ENCODE data around the gene STARD7. TPM values are rescaled to one million over a fixed set of nuclear protein-coding genes. Genes with fewer than 3 reads are reported as not detected.
"Not testable (repeated sequence)": the region's sequence is repeated elsewhere in the genome, so short reads cannot be mapped to it uniquely, and the experiment has no call there.

The STARD7 gene
- total RNA-seq, 1 experiment from 2014 or later, result 131 TPM

DNA sequence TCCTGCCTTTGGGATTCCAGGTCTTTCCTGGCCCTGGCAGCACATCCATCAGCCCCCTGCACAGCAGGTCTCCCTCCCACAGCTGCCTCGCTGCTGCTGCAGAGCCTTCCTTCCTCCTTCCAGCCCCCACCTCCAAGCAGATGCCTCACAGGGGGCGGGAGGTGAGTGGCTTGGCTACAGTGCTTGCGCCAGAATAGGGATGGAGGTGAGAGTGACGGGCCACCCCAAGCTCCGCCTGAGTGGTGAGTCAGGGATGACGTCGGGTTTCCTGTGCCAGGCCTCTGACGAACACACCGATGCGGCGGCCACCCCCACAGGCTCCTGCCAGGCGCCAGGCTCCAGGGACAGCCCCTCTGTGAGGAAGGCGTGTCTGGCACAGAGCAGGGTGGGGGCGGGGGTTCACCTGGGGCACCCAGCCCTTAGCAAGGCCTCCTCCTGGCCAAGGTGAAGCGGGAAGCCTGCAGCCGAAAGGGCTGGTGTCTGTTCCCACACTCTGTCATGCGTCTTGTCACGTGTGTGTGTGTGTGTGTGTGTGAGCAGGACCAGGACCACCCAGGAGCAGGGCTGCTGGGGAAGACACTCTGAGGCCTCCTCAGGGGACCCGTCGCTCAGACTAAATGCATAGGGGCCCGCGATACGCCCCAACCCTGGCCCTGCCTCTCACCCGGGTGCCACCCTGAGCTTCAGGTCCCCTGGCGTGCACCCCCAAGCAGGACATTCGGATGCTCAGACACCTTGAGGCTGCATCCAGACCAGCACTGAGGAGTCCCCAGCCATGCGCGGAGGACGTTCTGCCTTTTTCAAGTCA, 60.0 kb downstream of the STARD7 start:
- DNase-seq (ENCODE audit: low read depth), result peak; percentile 50

DNA sequence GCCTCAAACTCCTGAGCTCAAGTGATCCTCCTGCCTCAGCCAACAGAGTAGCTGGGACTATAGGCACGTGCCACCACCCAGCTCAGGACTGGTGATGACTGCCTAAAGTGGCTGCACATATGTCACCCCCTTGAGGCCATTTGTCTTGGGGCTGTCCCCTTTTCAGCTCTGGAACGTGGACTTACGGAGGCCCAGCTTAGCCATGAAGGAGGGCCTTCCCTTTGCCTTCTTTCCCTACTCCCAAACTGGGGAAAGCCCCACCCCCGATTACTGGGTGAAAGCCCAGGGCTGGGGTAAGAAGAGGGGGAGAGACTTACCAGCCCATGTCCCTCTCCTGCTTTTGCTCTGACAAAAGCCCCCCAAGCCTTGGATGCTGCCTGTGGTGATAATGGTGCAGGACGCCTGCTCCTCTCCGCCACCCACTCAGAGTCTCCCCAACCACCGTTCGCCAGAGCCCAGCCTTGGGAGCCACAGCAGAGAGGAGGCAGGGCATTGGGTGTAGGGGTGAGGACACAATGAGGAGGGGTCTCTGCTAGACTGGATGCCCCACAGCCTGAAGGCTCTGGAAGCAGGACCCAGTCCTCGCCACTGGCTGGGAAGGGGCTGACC, 60.9 kb downstream of the STARD7 start:
- DNase-seq (ENCODE audit: low read depth), result no peak

DNA sequence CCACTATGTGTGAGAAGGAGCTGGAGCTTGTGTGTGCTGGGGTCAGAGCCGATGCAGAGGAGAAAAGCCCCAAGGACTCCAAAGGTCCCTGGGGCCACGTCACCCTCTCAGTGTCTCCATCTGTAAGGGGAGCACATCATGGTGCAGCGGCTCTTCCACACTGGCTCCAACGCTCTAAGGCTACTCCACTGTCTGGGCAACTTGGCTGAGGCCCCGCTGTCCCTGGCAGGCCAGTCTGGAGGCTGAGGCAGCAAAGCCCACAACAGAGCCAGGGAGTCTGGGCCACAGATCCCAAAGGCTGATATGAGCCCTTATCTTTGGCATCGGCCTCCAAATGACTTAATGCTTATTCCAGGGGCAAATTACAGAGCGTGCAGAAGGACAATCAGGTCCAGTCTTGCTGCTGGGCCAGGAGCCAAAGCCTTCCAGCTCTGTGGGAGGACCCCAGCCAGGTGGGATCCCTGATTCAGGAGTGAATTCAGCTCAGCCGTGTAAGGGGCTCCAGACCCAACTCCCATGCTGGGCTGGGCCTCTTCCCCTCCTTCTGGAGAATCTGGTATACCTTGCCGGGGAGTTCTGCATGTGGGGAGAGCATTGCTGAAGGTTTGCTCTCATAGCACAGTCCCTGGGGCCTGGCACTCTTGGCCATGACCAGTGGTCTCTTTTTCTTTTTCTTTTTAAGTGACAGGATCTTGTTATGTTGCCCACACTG, 61.6 kb downstream of the STARD7 start:
- peak; percentile 42 for DNase-seq (ENCODE audit: low read depth)

DNA sequence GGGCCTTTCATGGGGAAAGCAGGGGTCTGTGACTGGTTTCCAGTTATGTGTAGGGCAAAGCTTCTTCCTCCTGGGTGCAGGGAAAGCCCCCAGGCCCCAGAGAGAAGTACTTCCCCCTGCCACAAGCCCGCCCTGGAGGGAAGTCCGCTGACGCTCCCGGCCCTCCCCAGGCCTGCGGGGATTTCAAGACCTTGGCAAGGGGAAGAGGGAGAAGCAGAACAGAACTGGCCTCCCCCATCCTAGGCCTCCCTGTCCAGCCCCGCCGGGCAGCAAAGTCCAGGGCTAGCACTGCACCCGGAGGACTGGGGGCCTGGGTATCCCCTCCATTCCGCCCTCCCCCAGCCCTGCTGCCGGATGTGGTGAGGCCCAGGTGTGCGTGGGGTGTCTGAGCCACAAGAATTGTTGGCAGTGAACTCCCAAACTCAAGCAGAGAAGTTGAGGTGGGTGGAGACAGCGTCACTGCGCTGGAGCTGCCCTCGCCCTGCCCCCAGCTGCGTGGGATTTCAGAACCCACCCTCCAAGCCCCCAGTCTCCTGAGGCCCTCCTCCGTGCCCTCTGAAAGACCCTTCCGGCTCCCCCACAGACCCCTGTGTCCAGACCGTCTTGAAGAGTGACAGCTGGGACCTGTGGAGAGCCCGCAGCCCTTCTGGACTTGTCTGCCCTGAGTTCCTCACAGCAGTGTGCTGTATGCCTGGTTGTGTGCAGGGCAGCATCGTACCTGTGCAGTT, 62.3 kb downstream of the STARD7 start:
- no peak for DNase-seq (ENCODE audit: low read depth)

DNA sequence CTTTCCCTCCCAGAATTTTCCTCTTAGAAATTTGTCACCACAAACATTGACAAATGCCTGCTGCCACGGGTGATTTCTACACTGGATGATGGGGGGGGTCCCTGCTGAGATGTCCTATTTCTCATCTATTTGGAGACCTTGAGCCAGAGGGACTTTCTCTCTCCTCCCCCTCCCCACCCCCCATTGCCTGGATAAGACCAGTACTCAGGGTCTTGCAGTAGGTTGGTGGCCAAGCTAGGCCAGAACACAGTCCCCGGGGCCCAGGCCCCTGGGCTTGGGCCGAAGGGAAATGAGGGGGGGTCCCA, 62.8 kb downstream of the STARD7 start:
- DNase-seq (ENCODE audit: low read depth), result no peak

DNA sequence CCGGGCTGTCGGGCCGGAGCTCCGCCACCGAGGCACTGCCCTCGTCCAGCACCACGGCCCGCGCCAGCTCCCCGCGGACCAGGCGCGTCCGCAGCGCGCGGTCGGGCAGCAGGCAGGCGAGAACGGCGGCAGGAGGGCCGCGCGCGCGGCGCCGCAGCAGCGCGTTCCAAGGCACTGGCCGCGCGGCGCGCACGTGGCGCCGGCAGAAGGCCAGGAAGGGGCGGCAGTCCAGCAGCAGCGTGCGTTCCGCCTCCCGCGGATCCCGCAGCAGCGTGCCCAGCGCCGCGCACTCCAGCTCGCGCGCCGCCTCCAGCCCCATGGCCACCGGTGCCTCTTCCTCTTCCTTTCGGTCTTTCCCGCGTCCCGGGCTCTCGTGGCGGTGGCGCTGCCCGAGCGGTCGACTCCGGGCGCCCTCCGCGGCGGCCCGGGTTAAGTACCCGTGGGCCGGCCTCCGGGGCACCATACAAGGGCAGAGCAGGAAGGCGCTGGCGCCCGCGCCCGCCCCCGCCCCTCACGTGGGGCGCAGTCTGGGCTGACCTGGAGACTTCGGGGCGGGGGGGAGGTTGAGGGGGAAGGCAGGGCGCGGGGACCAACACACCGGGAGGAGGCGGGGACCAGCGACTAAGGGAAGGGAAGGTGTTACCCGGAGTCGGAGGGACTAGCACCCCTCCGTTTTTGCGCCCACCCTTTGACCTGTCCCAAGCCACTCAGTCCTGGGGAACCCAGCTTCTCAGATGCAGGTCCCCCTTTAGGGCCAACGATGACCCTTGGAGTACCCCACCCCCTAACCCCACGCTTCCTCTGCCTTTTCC, 63.4 kb downstream of the STARD7 start, which contains the start of gene DUSP2:
Gene DUSP2, minus strand, starts transcription at position 405 of the 812 bp plus-strand sequence. Its CDS starts 86 bp downstream, at position 319.
- DNase-seq (ENCODE audit: low read depth), result peak; percentile 52

DNA sequence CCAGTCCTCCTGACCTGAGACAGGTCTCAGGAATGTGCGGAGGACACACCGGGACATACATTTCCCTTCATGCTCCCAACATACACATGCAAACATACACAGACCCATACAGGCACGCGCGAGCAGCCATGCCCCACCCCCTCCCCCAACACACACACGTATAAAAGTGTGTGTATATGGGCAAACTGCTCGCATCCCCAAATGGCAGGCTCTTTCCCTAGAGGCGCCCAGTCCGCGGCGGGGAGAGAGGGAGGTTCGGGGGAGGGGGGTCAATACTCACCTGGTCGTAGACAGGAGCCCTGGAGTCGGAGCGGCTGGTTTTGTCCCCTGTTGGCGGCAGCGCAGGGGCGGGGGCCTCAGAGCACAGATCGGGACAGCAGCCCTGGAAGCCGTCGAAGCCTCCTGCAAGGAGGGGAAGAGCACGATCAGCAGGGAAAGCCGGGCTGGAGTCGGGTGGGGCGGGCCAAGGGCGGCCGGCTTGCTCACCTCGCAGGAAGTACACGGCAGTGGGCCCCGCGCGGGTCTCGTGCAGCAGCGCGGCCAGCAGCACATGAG, 64.1 kb downstream of the STARD7 start:
- no peak for DNase-seq (ENCODE audit: low read depth)

DNA sequence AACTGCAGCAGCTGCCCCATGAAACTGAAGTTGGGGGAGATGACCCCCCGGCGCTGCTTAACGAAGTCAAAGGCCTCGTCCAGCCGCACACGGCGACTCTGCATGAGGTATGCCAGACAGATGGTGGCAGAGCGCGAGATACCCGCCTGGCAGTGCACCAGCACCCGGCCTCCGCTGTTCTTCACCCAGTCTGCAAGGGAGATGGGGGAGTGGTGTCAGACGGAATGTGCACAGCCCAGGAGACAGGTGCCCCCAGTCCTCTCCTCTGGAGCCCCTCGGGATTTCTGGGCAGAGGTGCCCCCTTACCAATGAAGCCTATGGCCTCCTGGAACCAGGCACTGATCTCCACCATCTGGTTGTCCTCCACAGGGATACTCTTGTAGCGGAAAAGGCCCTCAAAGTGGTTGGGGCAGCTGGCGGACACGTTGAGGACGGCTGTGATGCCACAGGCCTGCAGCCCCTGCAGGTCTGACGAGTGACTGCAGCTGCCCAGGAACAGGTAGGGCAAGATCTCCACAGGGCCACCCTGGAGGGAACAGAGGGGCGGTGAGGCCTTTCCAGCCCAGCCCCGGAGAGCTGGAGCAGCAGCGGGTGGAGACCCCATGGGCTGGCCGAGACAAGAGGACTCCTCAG, 64.7 kb downstream of the STARD7 start:
- DNase-seq (ENCODE audit: low read depth), result no peak

DNA sequence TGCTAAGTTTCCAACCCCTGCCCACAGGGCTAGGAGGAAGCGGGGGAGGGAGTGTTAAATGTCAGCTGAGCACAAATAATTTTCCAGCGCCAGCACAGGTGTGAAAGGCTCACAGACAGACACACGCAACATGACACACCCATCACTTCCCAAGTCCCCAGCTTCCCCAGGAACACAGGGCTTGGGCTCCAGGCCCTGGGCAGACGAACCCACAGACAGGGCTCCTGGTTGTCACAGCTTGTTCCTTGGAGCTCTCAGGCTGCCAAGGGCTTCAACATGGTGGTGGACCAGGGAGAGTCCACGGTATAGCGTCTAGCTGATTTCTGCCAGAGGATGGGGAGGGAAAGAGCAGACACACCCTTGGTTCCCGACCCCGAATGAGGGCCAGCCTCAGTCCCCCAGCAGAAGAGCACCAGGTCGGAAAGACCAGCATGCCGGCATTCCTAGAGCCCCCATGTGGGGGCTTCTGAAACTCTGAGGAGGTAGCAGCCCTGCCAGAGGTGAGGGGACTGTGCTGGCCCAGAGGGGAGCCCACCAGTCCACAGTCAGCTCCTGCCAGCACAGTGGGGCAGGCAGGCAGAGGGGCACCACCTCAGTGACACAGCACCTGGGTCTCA, 65.3 kb downstream of the STARD7 start:
- no peak for DNase-seq (ENCODE audit: low read depth)

DNA sequence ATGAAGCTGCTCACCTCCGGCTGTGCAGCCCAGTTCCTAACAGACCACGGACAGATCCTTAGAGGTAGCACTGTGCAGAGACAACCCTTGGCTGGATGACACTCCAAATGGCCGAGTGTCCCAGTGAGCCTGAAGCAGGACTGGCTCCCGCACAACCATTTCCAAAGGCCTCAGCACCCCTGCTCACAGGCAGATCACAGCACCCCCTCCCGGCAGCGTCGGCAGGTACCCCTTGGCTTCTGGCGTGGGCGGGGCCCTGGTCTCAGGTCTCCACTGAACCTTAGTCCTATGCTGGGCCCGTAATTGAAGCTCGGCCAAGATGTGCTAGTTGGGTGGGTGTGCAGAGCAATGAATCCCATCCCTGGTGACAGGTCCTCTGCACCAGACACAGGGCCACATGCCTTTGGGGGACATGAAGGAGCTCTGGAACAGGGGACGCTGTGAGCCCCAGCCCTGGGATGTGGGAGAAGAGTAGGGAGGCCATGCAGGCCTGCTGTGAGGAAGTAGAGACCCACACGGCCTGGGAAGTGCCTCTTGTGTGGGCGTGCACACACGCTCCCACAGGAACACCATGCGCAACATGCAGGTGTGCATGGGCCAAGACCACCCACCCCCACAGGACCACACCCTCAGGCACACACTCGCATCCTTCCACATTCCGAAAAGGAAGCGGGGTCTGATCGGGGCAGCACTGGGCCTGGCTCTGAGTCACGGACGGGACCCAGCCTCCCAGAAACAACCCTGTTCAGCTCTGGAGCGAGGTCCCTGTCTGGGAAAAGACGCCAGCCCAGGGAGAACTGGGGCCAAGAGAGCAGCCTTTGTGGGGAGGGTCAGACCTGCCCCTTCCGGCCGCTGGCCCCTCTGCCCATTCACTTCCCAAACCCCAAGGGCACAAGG, 66.2 kb downstream of the STARD7 start:
- DNase-seq (ENCODE audit: low read depth), result no peak

DNA sequence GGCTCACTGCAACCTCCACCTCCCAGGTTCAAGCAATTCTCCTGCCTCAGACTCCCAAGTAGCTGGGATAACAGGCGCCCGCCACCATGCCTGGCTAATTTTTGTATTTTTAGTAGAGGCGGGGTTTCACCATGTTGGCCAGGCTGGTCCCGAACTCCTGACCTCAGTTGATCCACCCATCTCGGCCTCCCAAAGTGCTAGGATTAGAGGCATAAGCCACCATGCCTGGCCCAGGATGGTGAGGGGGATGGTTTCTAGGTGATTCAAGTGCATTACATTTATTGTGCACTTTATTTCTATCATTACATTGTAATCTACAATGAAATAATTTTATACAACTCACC, 67.0 kb downstream of the STARD7 start:
- DNase-seq (ENCODE audit: low read depth), result not testable (repeated sequence)

DNA sequence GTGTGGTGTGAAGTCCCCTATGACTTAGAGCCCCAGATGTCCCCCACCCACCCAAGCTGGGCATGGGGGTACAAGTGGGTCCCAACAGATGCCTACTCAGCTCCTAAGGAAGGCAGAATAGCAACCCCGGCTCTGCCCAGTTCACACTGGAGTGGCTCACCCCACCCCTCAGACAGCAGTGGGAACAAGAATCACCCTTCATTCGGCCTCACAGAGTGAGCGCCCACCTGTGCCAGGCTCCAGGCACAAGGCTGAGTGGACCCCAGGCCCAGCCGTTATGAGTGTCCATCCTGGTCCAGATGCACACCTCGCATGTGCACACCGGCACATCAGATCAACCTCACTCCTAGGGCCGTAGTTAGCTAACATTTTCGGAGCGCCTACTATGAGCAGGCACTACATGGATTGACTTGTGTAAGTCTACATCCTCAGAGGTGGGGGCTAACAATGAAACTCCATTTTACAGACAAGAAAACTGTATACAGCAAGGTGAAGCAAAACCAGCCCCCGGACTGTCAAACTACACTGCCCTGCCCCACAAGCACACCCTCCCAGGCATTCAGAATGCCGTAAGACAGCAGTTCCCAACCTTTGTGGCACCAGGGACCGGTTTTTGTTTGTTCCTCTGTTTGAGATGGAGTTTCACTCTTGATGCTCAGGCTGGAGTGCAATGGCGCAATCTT, 67.5 kb downstream of the STARD7 start:
- DNase-seq (ENCODE audit: low read depth), result no peak

DNA sequence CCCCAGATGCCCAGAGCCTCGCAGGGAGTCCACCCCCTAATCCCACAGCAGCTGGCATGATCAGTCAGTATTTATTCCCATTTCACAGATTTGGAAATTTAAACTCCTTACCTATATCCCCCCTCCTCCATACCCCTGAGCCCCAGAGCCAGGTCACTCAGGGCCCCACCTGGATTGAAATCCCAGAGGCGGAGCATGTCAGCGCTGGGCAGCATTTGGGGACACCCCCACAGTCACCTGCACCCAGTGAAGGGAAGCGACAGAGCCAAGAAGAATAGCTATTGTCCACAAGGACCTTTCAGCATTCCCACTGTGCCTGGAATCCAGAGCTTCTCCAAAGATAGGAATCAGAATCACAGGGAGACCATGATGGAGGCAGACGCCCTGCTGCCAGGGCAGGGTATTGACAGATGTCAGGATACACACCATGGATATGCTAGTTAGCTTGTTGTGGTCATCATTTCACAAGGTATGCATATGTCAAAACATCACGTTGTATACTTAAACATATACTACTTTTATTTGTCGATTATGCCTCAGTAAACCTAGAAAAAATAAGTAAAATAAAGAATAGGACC, 69.4 kb downstream of the STARD7 start:
- no peak for DNase-seq (ENCODE audit: low read depth)

DNA sequence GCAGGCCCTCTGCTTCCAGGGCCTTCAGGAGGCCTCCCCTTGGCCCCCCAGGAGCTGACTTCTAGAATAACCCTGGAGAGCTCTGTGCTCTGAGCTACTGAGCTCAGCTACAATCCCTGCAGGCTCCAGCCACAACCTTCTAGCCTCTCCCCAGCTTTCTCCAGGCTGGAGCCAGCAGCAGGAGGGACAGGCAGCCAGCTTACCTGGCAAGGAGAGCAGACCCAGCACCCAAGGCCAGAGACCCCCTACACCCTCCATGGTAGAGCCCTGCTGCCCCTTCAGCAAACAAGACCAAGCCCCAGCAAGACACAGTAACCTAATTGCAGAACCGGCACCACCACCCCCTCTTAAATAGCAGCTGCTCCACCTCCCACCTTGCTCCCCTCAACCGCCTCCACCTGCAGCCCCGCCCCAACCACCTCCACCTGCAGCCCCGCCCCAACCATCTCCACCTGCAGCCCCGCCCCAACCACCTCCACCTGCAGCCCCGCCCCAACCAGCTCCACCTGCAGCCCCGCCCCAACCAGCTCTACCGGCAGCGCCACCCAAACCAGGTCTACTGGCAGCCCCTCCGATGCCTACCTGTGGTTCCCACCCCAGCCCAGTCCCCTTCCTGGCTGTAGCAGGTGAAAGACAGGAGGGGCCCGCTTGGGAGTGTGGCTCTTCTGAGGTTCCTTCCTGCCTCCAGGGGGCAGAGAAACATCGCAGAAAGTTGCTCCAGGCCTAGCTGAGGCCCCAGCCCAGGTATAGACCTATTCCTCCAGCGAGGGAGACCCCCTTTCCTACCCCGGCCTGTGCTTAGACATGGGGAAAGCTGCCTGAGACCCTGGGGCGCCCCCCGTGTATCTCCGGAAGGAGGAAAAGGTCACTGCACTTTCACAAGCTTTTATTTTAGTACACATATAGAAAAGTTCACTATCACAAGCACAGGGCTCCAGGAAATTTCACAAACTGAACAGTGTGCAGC, 70.2 kb downstream of the STARD7 start, which contains the start of gene ASTL:
Gene ASTL, minus strand, starts transcription at position 324 of the 967 bp plus-strand sequence. Its CDS starts 66 bp downstream, at position 258.
- DNase-seq (ENCODE audit: low read depth), result no peak

DNA sequence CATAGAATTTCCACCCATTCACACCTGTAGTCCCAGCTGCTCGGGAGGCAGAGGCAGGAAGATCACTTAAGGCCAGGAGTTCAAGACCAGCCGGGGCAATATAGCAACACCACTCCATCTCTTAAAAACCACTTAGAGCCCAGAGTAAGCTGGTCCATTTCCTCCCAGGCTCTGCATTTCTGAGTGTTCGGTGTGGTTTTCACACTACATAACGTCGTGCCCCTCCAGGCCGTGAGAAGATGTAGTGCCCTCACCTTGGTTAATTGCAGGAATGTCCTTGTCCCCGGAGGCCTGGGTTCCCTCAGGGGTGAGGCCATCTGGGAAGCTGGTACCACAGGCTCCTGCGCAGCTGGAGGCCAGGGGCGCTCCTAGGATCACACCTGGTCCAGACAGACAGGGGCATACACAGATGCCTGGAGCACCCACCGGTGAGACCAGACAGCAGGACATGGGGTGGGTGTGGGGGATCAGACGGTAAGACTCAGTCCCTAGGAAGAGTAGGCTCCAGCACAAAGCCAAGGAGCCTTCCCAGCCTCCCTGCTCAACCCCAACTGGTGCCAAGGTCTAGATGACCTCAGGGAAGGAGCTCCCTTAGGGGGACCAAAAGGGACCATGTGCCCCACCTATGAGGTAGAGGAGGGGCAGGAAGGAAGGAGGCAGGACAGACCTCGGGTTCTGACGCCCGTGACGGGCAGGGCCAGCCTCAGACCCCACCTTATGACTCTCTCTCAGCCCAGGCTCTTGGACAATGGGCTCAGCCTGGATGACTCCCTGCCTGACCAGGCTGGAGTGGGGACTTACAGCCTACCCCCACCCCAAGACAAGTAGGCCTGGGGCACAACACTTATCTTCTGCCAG, 71.1 kb downstream of the STARD7 start:
- DNase-seq (ENCODE audit: low read depth), result no peak

Measured in RPMI7951 (cell line).